GM10248 (cell line): Measurements from ENCODE around the gene IFNA5.

Experiments used
- CTCF ChIA-PET: fragments of 300-600 bp; sonication (Branson Sonifier 250); formaldehyde crosslinking; extraction: SDS; loops from one replicate; lab custom pipeline; 2021; ENCODE audit warnings: antibody characterized with exemption; lab: Yijun Ruan, JAX
- POLR2A ChIA-PET: fragments of 350-650 bp; sonication (Branson Sonifier 250); formaldehyde crosslinking; extraction: SDS; loops from one replicate; lab custom pipeline; 2020; ENCODE audit warnings: antibody characterized with exemption; lab: Yijun Ruan, JAX
- DNase-seq: peaks from one replicate; pipeline ENCODE4 v3.0.0; 2012; ENCODE audit errors: extremely low spot score
- CTCF ChIP-seq: IDR thresholded peaks from 2 replicates; pipeline ENCODE4 v1.5.1; 2012; ENCODE audit warnings: mild to moderate bottlenecking, low read depth; ENCODE audit errors: extremely low read depth, missing control alignments, control extremely low read depth

IFNA5 gene

GRCh38 chr9:21305213-21305612 is at the start of gene IFNA5:
TSS of gene IFNA5 (minus strand) at chr9:21305313. CDS start at chr9:21305256, 57 bp downstream.
- no peak for TF ChIP-seq CTCF
- ChIA-PET POLR2A (no interaction called here), CTCF (no interaction called here)
- DNase-seq: no peak

- no peak for DNase-seq
- ChIA-PET POLR2A (no interaction called here), CTCF (interaction anchor here (0.8 to 2.2 kb wide), 4 partner anchors 12 to 45 kb away, joined by 3 to 11 read pairs (median 4); no protein-coding TSS in a partner anchor)
- TF ChIP-seq CTCF: no peak
Observed at GRCh38 chr9:21350787-21351186, 45.7 kb upstream of the IFNA5 start, which contains the start of gene IFNA6. TSS of gene IFNA6 (minus strand) at chr9:21350887. CDS start at chr9:21350887, 0 bp downstream.

GRCh38 chr9:21348430-21348970 is 43.4 kb upstream of the IFNA5 start:
- TF ChIP-seq CTCF: no peak
- POLR2A ChIA-PET: no interaction called here
- CTCF ChIA-PET: interaction anchor here (1.1 to 1.2 kb wide), 3 partner anchors 14 to 48 kb away, joined by 4 read pairs; partner anchors contain the start of gene KLHL9
- no peak for DNase-seq

GRCh38 chr9:21340735-21341134 is 35.6 kb upstream of the IFNA5 start:
- no peak for DNase-seq
- no peak for TF ChIP-seq CTCF
- POLR2A ChIA-PET: no interaction called here
- CTCF ChIA-PET: interaction anchor here (0.9 to 2.3 kb wide), 10 partner anchors 9 to 55 kb away, joined by 3 to 8 read pairs (median 4); no protein-coding TSS in a partner anchor

- ChIA-PET POLR2A (no interaction called here), CTCF (interaction anchor here (0.8 to 1.3 kb wide), 4 partner anchors 20 to 153 kb away, joined by 3 to 7 read pairs (median 4); no protein-coding TSS in a partner anchor)
- no peak for TF ChIP-seq CTCF
- no peak for DNase-seq
Observed at GRCh38 chr9:21336457-21336856, 31.3 kb upstream of the IFNA5 start.

- ChIA-PET CTCF (interaction anchor here (0.8 to 3.2 kb wide), 13 partner anchors 9 to 223 kb away, joined by 3 to 27 read pairs (median 4); no protein-coding TSS in a partner anchor), POLR2A (no interaction called here)
- TF ChIP-seq CTCF: no peak
- DNase-seq: peak; percentile 93
Observed at GRCh38 chr9:21334701-21335632, 29.9 kb upstream of the IFNA5 start, which contains the start of gene KLHL9. TSS of gene KLHL9 (minus strand) at chr9:21335404. CDS start at chr9:21334859, 545 bp downstream.
